Endothelial cell (in vitro differentiated cells): ENCODE results near the gene TCAP. TPM values are rescaled to one million over a fixed set of nuclear protein-coding genes. Genes with fewer than 3 reads are reported as not detected.
"Not testable (repeated sequence)": the region's sequence is repeated elsewhere in the genome, so short reads cannot be mapped to it uniquely, and the experiment has no call there.

ENCODE experiments used
- DNase-seq: peaks from one replicate; pipeline ENCODE4 v3.0.0; 2021; ENCODE audit warnings: low spot score
- H3K27ac Mint-ChIP-seq: one replicate; pipeline ENCODE4 v1.8.0; 2021; ENCODE audit warnings: mixed read lengths, inconsistent platforms; ENCODE audit not compliant: unreplicated experiment
- H3K27me3 Mint-ChIP-seq: one replicate; pipeline ENCODE4 v1.8.0; 2021; ENCODE audit warnings: mild to moderate bottlenecking, moderate library complexity, mixed read lengths, inconsistent platforms; ENCODE audit not compliant: unreplicated experiment
- H3K36me3 Mint-ChIP-seq: one replicate; pipeline ENCODE4 v1.8.0; 2021; ENCODE audit warnings: mild to moderate bottlenecking, low read depth, mixed read lengths, inconsistent platforms; ENCODE audit not compliant: unreplicated experiment
- H3K4me1 Mint-ChIP-seq: one replicate; pipeline ENCODE4 v1.8.0; 2021; ENCODE audit warnings: mild to moderate bottlenecking, mixed read lengths, inconsistent platforms; ENCODE audit not compliant: unreplicated experiment
- H3K4me3 Mint-ChIP-seq: one replicate; pipeline ENCODE4 v1.8.0; 2021; ENCODE audit warnings: mild to moderate bottlenecking, mixed read lengths, inconsistent platforms; ENCODE audit not compliant: unreplicated experiment
- H3K9me3 Mint-ChIP-seq: one replicate; pipeline ENCODE4 v1.8.0; 2021; ENCODE audit warnings: mixed read lengths, inconsistent platforms; ENCODE audit not compliant: unreplicated experiment
- total RNA-seq: library from RNA; stranded (reverse); fragmentation: NEBNext Ultra II Directional; extraction: Animal tissue kit (Norgen Biotek cat#: 25700); gene quantifications from one replicate; pipeline ENCODE4 v1.2.1, GENCODE V29; 2021; ENCODE audit not compliant: unreplicated experiment
- TF ChIP-seq, protein P1 (sequence below): fragments of 200-600 bp; sonication (generic); IDR thresholded peaks from one replicate; pipeline ENCODE4 v1.5.0; 2021; ENCODE audit warnings: antibody characterized with exemption; ENCODE audit not compliant: unreplicated experiment

Gene TCAP
- total RNA-seq, 1 donor from 2014 or later = 1.2 TPM

DNA sequence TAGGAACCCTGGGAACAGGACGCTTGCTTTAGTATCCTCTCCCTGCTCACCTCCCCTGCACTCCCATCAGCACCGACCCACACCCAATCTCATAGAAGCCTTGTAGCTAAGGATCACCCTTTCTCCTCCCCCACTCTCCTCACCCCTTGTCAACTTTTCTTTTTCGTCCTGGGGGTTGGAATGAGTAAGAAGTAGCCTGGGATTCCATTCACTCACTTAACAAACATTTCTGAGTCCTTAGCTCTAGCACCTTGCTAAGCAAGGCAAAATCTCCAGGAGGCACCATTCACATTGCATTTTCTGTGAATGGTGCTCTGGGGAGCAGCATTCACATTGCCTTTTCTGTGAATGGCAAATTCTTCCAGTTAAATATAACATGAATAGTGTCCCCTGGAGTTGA, 23.8 kb downstream of the TCAP start:
- DNase-seq = no peak
- Mint-ChIP-seq H3K27ac (no peak overlapping the region), H3K36me3 (peaks cover 10% of the 10 kb centered on the region), H3K4me3 (peak overlapping the region; percentile 94), H3K4me1 (peaks cover 13% of the 10 kb centered on the region), H3K9me3 (no peaks in the 10 kb centered on the region), H3K27me3 (no peaks in the 10 kb centered on the region)
- TF ChIP-seq, protein P1, sequence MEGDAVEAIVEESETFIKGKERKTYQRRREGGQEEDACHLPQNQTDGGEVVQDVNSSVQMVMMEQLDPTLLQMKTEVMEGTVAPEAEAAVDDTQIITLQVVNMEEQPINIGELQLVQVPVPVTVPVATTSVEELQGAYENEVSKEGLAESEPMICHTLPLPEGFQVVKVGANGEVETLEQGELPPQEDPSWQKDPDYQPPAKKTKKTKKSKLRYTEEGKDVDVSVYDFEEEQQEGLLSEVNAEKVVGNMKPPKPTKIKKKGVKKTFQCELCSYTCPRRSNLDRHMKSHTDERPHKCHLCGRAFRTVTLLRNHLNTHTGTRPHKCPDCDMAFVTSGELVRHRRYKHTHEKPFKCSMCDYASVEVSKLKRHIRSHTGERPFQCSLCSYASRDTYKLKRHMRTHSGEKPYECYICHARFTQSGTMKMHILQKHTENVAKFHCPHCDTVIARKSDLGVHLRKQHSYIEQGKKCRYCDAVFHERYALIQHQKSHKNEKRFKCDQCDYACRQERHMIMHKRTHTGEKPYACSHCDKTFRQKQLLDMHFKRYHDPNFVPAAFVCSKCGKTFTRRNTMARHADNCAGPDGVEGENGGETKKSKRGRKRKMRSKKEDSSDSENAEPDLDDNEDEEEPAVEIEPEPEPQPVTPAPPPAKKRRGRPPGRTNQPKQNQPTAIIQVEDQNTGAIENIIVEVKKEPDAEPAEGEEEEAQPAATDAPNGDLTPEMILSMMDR = no peak

DNA sequence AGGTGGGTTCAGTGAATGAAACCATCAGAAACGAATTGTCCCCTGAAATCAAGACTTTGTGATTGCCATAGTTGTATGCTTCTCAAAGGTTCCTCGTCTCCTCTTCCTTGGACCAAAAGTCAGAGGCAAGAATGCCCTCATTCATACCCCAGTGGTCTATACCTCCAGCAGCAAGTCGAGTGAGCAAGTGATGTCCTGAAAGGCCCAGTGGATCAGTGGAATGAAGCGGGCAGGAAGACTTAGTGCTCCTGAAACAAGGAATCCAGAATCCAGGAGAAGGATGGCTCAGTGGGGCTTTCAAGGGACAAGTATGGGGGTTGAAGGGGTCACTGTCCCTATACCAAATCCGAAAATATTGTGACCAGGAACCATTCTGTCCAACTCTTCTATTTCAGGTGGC, 29.4 kb downstream of the TCAP start:
- H3K27ac Mint-ChIP-seq = no peak overlapping the region
- TF ChIP-seq, protein P1 = no peak
- DNase-seq = no peak
- H3K4me1 Mint-ChIP-seq = peaks cover 13% of the 10 kb centered on the region
- no peaks in the 10 kb centered on the region for H3K36me3 Mint-ChIP-seq
- H3K27me3 Mint-ChIP-seq = peaks cover 3% of the 10 kb centered on the region
- no peak overlapping the region for H3K4me3 Mint-ChIP-seq
- no peaks in the 10 kb centered on the region for H3K9me3 Mint-ChIP-seq

DNA sequence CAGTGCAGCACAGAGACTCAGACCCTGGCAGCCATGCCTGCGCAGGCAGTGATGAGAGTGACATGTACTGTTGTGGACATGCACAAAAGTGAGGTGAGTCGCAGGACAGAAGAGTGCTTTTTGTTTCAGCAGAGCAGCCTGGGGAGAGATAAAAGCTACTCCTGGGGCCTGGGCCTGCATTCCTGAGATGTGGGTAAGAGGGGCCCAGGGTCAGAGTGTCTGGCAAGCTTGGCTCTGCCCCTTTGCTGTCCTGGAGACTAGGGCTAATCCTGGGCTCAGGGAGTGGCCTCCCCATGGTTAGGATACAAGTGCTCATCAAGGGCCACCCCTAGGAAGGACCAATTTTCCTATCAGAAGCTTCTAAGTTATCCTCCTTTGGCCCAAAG, 29.9 kb downstream of the TCAP start:
- Mint-ChIP-seq H3K4me3 (no peak overlapping the region), H3K9me3 (no peaks in the 10 kb centered on the region), H3K36me3 (no peaks in the 10 kb centered on the region), H3K4me1 (peaks cover 16% of the 10 kb centered on the region), H3K27ac (no peak overlapping the region), H3K27me3 (peaks cover 6% of the 10 kb centered on the region)
- TF ChIP-seq, protein P1 = no peak
- DNase-seq = no peak

DNA sequence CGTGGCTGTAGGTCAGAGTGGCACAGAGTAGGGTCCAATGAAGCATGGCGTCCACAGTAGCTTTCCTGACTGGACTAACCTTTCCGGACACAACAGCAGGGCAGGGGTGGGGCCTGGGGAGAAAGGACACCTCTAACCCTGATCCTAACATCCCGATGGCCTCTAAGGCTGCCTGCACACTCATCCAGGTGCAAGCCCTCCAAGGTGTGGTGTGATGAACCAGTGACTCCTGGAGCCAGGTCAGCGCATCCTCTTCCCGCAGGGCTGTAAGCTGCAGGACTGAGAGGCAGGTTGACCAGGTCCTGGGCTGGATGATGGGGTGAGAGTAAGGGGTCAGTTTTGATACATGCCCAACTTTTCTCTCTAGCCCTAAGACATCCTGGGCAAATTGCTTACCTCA, 31.6 kb downstream of the TCAP start:
- H3K4me3 Mint-ChIP-seq = no peak overlapping the region
- TF ChIP-seq, protein P1 = no peak
- H3K27ac Mint-ChIP-seq = no peak overlapping the region
- no peak for DNase-seq
- H3K36me3 Mint-ChIP-seq = no peaks in the 10 kb centered on the region
- peaks cover 26% of the 10 kb centered on the region for H3K4me1 Mint-ChIP-seq
- peaks cover 9% of the 10 kb centered on the region for H3K27me3 Mint-ChIP-seq
- H3K9me3 Mint-ChIP-seq = no peaks in the 10 kb centered on the region

DNA sequence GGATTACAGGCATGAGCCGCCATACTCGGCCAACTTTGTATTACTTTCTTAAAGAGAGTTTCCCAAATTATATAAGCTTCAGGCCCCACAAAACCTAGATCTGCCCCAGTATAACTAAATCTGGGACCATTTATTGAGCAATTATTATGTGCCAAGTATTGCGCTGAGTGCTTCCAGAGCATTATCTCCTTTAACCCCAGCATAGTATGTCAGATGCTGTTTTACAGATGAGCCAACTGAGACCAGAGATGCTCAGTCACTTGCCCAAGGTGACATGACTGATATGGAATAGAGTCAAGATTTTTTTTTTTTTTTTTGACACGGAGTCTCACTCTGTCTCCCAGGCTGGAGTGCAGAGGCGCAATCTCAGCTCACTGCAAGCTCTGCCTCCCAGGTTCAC, 32.8 kb downstream of the TCAP start:
- Mint-ChIP-seq H3K27ac (no peak overlapping the region), H3K4me3 (no peak overlapping the region), H3K27me3 (peaks cover 9% of the 10 kb centered on the region), H3K4me1 (peaks cover 29% of the 10 kb centered on the region), H3K9me3 (no peaks in the 10 kb centered on the region), H3K36me3 (no peaks in the 10 kb centered on the region)
- TF ChIP-seq, protein P1 = no peak
- DNase-seq = no peak

DNA sequence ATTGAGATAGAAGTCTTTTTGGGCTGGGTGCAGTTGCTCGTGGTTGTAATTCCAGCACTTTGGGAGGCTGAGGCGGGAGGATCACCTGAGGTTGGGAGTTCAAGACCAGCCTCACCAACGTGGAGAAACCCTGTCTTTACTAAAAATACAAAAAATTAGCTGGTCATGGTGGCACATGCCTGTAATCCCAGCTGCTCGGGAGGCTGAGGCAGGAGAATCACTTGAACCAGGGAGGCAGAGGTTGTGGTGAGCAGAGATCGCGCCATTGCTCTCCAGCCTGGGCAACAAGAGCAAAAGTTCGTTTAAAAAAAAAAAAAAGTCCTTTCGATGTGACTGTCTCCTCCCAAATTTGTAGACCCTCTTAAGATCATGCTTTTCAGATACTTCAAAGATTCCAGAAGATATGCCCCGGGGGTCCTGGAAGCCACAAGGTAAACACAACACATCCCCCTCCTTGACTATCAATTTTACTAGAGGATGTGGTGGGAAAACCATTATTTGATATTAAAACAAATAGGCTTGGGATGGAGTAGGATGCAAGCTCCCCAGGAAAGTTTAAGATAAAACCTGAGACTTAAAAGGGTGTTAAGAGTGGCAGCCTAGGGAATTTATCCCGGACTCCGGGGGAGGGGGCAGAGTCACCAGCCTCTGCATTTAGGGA, 34.1 kb downstream of the TCAP start:
- peaks cover 28% of the 10 kb centered on the region for H3K4me1 Mint-ChIP-seq
- H3K27me3 Mint-ChIP-seq, DNase-seq, H3K36me3 Mint-ChIP-seq, H3K9me3 Mint-ChIP-seq: not testable (repeated sequence)
- H3K4me3 Mint-ChIP-seq = peak overlapping the region; percentile 97
- H3K27ac Mint-ChIP-seq = peak overlapping the region; percentile 72
